B cell (primary cell): ENCODE results near the gene PRRC2B. TPM values are rescaled to one million over a fixed set of nuclear protein-coding genes. Genes with fewer than 3 reads are reported as not detected.

Source experiments
- ATAC-seq: fragments of 200-7000 bp; cut with Tn5 transposase; one replicate; pipeline ENCODE4 v1.10.0; 2021; ENCODE audit warnings: low read depth, mild to moderate bottlenecking, moderate number of reproducible peaks, moderate library complexity
- CTCF ChIA-PET: fragments of 350-600 bp; sonication (Branson Sonifier 250); formaldehyde crosslinking; loops from one replicate; lab custom pipeline; 2021; ENCODE audit warnings: antibody characterized with exemption, inconsistent platforms; lab: Charles Lee
- POLR2A ChIA-PET: fragments of 350-600 bp; sonication (Branson Sonifier 250); formaldehyde crosslinking; loops from one replicate; lab custom pipeline; 2021; ENCODE audit warnings: antibody characterized with exemption; lab: Charles Lee
- DNase-seq: peaks from one replicate; pipeline ENCODE4 v3.0.0; 2013
- H2AFZ ChIP-seq: 2 replicates; pipeline ENCODE4 v1.6.1; 2012; ENCODE audit warnings: mild to moderate bottlenecking, low read depth, low read length; ENCODE audit not compliant: insufficient read depth, poor library complexity, severe bottlenecking
- H3K27ac ChIP-seq, 2 donors: 1 replicate in 1 of 2; 2 replicates in 1 of 2; pipeline ENCODE4 v1.5.1; 2012 to 2013; ENCODE audit warnings: low read length in 2 of 2, mild to moderate bottlenecking in 2 of 2, moderate library complexity in 1 of 2
- H3K27me3 ChIP-seq, 4 experiments: fragments of 200-600 bp in 1 of 4; sonication (generic) in 1 of 4; replicated peaks in 1 of 4; 1 replicate in 2 of 4; 2 replicates in 2 of 4; pipeline versions ENCODE4 v1.6.1 to v1.7.0; 2013 to 2016; ENCODE audit warnings: low read length in 3 of 4, mild to moderate bottlenecking in 2 of 4, mixed read lengths in 1 of 4, moderate library complexity in 1 of 4; ENCODE audit not compliant: insufficient read depth in 4 of 4, control insufficient read depth in 3 of 4; ENCODE audit errors: control extremely low read depth in 1 of 4
- H3K36me3 ChIP-seq, 2 experiments: replicated peaks in 1 of 2; 1 replicate in 1 of 2; 2 replicates in 1 of 2; pipeline versions ENCODE4 v1.6.1 to v1.7.1; 2013; ENCODE audit warnings: low read length in 1 of 2; ENCODE audit not compliant: insufficient read depth in 2 of 2, control insufficient read depth in 1 of 2; ENCODE audit errors: control extremely low read depth in 1 of 2, extremely low read depth in 1 of 2
- H3K4me1 ChIP-seq, 2 donors: fragments of 200-600 bp in 1 of 2; sonication (generic) in 1 of 2; 1 replicate in 1 of 2; 2 replicates in 1 of 2; pipeline versions ENCODE4 v1.5.1 to v1.6.1; 2013 to 2017; ENCODE audit warnings: low read length in 2 of 2; ENCODE audit not compliant: control insufficient read depth in 2 of 2, insufficient read depth in 2 of 2
- H3K4me2 ChIP-seq: replicated peaks from 2 replicates; pipeline ENCODE3; 2012; ENCODE audit warnings: mild to moderate bottlenecking, low read depth, low read length; ENCODE audit not compliant: poor library complexity, severe bottlenecking
- H3K4me3 ChIP-seq, 5 experiments: fragments of 200-600 bp in 1 of 5; sonication (generic) in 1 of 5; 1 replicate in 3 of 5; 2 replicates in 2 of 5; pipeline versions ENCODE4 v1.5.1 to v1.7.0; 2011 to 2016; ENCODE audit warnings: low read length in 4 of 5, mild to moderate bottlenecking in 4 of 5, low read depth in 2 of 5, control low read depth in 1 of 5, moderate library complexity in 1 of 5; ENCODE audit not compliant: insufficient read depth in 1 of 5; ENCODE audit errors: control extremely low read depth in 1 of 5, extremely low read depth in 1 of 5
- H3K79me2 ChIP-seq: fragments of 200-600 bp; sonication (generic); one replicate; pipeline ENCODE4 v1.6.0; 2016; ENCODE audit warnings: low read length; ENCODE audit not compliant: control insufficient read depth, insufficient read depth
- H3K9ac ChIP-seq: fragments of 200-600 bp; sonication (generic); 2 replicates; pipeline ENCODE4 v1.6.1; 2017; ENCODE audit warnings: mild to moderate bottlenecking, low read length, moderate library complexity
- H3K9me3 ChIP-seq, 3 donors: one replicate each; pipeline versions ENCODE4 v1.6.1 to v1.7.1; 2013; ENCODE audit warnings: low read length in 2 of 3; ENCODE audit not compliant: control insufficient read depth in 2 of 3, insufficient read depth in 1 of 3; ENCODE audit errors: control extremely low read depth in 1 of 3
- H4K20me1 ChIP-seq: 2 replicates; pipeline ENCODE4 v1.6.0; 2012; ENCODE audit warnings: mild to moderate bottlenecking, low read length; ENCODE audit not compliant: insufficient read depth, control insufficient read depth, poor library complexity, severe bottlenecking
- H3K27ac Mint-ChIP-seq: one replicate; pipeline ENCODE4 v1.8.0; 2021; ENCODE audit warnings: mixed read lengths
- H3K27me3 Mint-ChIP-seq: one replicate; pipeline ENCODE4 v1.8.0; 2021; ENCODE audit warnings: mixed read lengths
- H3K4me1 Mint-ChIP-seq: one replicate; pipeline ENCODE4 v1.8.0; 2021; ENCODE audit warnings: mixed read lengths
- H3K4me3 Mint-ChIP-seq: one replicate; pipeline ENCODE4 v1.8.0; 2021; ENCODE audit warnings: mixed read lengths
- H3K9me3 Mint-ChIP-seq: one replicate; pipeline ENCODE4 v1.8.0; 2022; ENCODE audit warnings: mixed read lengths; ENCODE audit not compliant: insufficient read depth
- EZH2 ChIP-seq: IDR thresholded peaks from 2 replicates; pipeline ENCODE4 v1.6.1; 2012; ENCODE audit warnings: borderline replicate concordance, low read depth, mild to moderate bottlenecking, moderate library complexity, low read length; ENCODE audit not compliant: insufficient read depth, poor library complexity, severe bottlenecking
- WGBS: methylation state at CpG from one replicate; pipeline ENCODE4 v1.1.5; 2013; ENCODE audit warnings: missing lambda C conversion rate; ENCODE audit not compliant: insufficient coverage; 5-methylcytosine and 5-hydroxymethylcytosine counted together
- intact Hi-C: fragments of 100-400 bp; cut with micrococcal nuclease; formaldehyde crosslinking; loops from one replicate; pipeline ENCODE4 v1.10.0; 2022
- polyA plus RNA-seq: library from polyadenylated mRNA; depleted of rRNA; stranded (reverse); fragments of >200 nt; gene quantifications from 2 replicates; pipeline ENCODE4 v1.2.3, GENCODE V29; 2012
- total RNA-seq, 2 donors: library from RNA; stranded (reverse); fragments of 120-200 nt in 1 of 2; gene quantifications; 1 replicate in 1 of 2; 2 replicates in 1 of 2; pipeline versions ENCODE4 v1.2.3 to v1.2.4, GENCODE V29; 2013 to 2022
- TF ChIP-seq, protein P1 (sequence below): fragments of 200-600 bp; IDR thresholded peaks from one replicate; pipeline ENCODE4 v1.8.0; 2022; ENCODE audit warnings: antibody characterized with exemption, mild to moderate bottlenecking

PRRC2B gene
- total and polyA plus RNA-seq, 2 donors (not counting 1 experiment from before 2014, with no cell fraction given) = 63.9 to 268 TPM

- DNase-seq (no peak), ATAC-seq (no peak)
- Mint-ChIP-seq H3K27ac (peak overlapping the region; percentile 4), H3K4me3 (no peak overlapping the region), H3K27me3 (no peaks in the 10 kb centered on the region), H3K9me3 (no peaks in the 10 kb centered on the region), H3K4me1 (peaks cover 29% of the 10 kb centered on the region)
- Histone ChIP-seq H3K9me3 (no peaks in the 10 kb centered on the region), H3K79me2 (peaks cover 78% of the 10 kb centered on the region), H3K27me3 (no peaks in the 10 kb centered on the region), H3K4me1 (peaks cover 19% of the 10 kb centered on the region in 2 donors), H4K20me1 (peaks cover 75% of the 10 kb centered on the region), H3K36me3 (peaks cover 2 to 65% of the 10 kb centered on the region in 2 experiments), H3K27ac (no peak overlapping the region), H2AFZ (no peak overlapping the region), H3K9ac (no peak overlapping the region), H3K4me2 (no peak overlapping the region), H3K4me3 (no peak overlapping the region)
- CTCF ChIA-PET = interaction anchor here (1.7 kb wide), 1 partner anchor 88 kb away, joined by 5 read pairs; no protein-coding TSS in a partner anchor
- 93% methylated on average over 6 of the region's 7 CpGs for WGBS
- no peak for TF ChIP-seq EZH2
- TF ChIP-seq, protein P1, sequence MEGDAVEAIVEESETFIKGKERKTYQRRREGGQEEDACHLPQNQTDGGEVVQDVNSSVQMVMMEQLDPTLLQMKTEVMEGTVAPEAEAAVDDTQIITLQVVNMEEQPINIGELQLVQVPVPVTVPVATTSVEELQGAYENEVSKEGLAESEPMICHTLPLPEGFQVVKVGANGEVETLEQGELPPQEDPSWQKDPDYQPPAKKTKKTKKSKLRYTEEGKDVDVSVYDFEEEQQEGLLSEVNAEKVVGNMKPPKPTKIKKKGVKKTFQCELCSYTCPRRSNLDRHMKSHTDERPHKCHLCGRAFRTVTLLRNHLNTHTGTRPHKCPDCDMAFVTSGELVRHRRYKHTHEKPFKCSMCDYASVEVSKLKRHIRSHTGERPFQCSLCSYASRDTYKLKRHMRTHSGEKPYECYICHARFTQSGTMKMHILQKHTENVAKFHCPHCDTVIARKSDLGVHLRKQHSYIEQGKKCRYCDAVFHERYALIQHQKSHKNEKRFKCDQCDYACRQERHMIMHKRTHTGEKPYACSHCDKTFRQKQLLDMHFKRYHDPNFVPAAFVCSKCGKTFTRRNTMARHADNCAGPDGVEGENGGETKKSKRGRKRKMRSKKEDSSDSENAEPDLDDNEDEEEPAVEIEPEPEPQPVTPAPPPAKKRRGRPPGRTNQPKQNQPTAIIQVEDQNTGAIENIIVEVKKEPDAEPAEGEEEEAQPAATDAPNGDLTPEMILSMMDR = no peak
- intact Hi-C loops = no loop called here
- POLR2A ChIA-PET = no interaction called here
Measured at GRCh38 chr9:131438190-131438589, 44.3 kb downstream of the PRRC2B start.

DNA sequence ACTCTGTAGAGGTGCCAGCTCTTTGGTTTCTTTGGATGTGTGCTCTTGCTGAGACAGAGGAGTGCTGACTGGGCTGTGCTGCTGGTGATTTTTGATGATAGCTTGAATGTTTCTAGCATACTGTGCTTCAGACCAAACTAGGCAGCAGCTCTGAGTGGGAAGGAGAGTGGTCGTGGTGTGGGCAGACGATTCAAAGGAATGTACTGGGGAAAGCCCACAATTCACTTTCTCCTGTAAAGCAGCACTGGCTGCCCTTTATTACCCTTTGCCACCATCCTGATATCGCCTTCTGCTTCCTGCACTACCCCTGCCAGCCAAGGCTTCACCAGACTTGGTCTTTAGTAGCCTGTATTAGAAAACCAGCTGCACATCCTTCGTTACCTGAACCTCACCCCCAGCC lies 45.3 kb downstream of the PRRC2B start:
- Histone ChIP-seq H3K36me3 (peaks cover 0 to 62% of the 10 kb centered on the region in 2 experiments), H3K4me3 (no peak overlapping the region), H3K27ac (no peak overlapping the region), H4K20me1 (peaks cover 69% of the 10 kb centered on the region), H3K9me3 (no peaks in the 10 kb centered on the region), H2AFZ (no peak overlapping the region), H3K79me2 (peaks cover 80% of the 10 kb centered on the region), H3K9ac (no peak overlapping the region), H3K27me3 (no peaks in the 10 kb centered on the region), H3K4me1 (peaks cover 19% of the 10 kb centered on the region in 2 donors), H3K4me2 (no peak overlapping the region)
- H3K27ac Mint-ChIP-seq = peak overlapping the region; percentile 50
- POLR2A ChIA-PET = no interaction called here
- H3K9me3 Mint-ChIP-seq = no peaks in the 10 kb centered on the region
- H3K4me1 Mint-ChIP-seq = peaks cover 31% of the 10 kb centered on the region
- ATAC-seq (no peak), DNase-seq (no peak)
- intact Hi-C loops = no loop called here
- WGBS = 94% methylated on average over 2 of the region's 4 CpGs
- H3K27me3 Mint-ChIP-seq = no peaks in the 10 kb centered on the region
- no peak overlapping the region for H3K4me3 Mint-ChIP-seq
- CTCF ChIA-PET = interaction anchor here (0.9 kb wide), 1 partner anchor 39 kb away, joined by 4 read pairs; no protein-coding TSS in a partner anchor
- TF ChIP-seq EZH2 = no peak
- TF ChIP-seq, protein P1 = no peak
